GM18873 (cell line): Measurements from ENCODE around the gene TUSC7.

Experiments
- ATAC-seq: cut with Tn5 transposase; IDR thresholded peaks from one replicate; pipeline ENCODE4 v1.9.1; 2021; ENCODE audit warnings: mild to moderate bottlenecking, moderate library complexity, moderate number of reproducible peaks; ENCODE audit not compliant: unreplicated experiment, low FRiP score

TUSC7 gene

GRCh38 chr3:116709479-116709878 is at the start of gene TUSC7:
Gene TUSC7 (plus strand): TSS chr3:116709779.
- no peak for ATAC-seq

- no peak for ATAC-seq
These were observed 48.4 kb upstream of the TUSC7 start for GRCh38 chr3:116661196-116661595.

DNA sequence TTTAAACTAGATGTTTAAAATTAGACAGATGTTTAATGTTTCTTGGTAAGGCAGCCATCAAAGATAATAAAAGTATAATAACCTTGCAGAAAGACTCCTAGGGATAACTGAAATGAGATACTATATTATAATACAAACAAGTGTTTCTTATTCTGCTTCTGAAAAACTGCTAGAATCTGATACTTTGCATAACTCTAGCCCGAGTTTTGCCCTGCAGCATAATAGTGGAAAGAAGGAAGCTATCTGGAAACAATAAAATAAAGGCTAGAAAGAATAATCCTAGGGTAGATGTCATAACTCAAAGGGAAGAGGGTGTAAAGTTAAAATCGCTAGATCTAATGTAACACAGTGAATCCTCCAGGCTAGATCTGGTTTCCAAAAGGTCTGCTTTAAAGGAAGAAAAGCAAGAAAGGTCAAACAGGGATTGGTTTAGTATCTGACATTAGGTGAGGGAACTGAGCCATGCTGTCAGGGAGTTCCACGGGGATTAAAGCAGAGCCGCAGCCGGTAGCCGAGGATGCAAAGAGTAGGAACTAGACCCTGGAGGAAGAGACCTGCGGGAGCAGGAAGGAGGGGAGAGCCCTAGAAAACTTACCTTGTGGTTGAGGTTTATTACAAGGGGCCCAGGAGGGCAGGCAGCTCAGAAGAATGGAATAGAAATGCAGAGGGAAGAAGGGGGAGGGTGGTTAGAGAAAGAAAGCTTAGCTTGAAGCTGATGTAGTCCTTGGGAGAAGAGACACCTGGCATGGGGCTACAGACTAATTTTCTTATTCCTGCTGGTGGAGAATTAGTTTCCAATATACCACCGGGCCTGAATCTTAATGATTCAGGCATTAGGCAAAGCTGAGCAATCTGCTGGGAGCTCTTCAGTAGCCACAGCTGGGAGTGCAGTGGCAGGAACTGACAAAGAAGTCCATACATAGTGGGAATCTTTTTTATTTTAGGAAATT is 46.1 kb upstream of the TUSC7 start:
- ATAC-seq, result no peak

DNA sequence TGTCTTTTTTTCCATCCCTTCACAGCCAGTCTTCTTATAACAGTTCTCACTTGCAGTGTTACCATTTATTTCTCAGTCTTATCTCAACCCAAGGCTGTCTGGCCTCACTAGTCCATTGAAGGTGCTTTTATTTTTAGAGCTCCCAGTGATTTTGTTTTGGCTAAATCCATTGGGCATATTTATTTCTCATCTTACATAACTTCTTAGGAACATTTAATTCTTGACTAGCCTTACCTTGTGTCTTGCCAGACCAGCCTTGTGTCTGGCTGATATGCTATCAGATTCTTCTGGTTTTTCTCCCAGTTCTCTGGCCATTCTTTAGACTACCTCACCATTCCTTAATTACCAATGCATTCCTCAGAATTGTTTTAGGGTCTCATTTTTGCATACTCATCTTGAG is 42.3 kb upstream of the TUSC7 start:
- no peak for ATAC-seq

DNA sequence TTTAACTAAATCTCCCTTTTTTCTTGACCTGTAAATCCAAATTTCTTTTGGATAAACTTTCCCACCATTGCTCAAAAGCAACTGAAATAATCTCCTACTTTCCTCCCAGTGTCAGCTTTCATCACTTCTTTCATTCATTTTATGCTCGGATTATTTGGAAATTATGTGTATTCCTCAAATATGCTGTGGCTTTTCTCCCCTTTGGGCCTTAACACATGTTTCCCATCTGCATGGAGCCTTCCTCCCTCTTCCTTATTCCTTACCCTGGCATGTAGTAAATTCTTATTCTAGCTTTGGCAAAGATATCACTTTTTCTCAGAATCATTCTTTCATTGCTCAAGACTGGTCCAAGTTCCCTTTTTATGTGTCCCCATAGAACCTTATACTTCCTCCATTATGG is 41.8 kb upstream of the TUSC7 start:
- ATAC-seq, result no peak

DNA sequence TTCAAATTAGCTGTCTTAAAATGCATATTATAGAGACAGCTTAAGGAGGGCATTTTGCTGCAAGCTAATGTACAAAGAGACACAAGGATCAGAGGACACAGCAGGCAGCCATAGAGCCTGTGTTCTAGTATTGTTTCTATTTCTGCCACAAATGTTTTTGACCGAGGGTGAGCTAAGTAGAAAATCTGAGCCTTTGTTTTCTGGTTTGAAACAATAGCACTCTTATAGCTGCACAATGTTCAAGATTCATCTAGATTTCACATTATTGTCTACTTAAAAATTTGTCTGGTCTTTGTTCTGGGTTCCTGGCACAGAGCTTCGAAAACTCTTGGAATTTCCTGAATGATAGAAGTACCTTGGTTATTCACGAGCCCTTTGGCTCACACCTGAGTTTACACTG is 40.0 kb upstream of the TUSC7 start:
- no peak for ATAC-seq

- no peak for ATAC-seq
These were observed 38.4 kb upstream of the TUSC7 start for GRCh38 chr3:116671151-116671550.

DNA sequence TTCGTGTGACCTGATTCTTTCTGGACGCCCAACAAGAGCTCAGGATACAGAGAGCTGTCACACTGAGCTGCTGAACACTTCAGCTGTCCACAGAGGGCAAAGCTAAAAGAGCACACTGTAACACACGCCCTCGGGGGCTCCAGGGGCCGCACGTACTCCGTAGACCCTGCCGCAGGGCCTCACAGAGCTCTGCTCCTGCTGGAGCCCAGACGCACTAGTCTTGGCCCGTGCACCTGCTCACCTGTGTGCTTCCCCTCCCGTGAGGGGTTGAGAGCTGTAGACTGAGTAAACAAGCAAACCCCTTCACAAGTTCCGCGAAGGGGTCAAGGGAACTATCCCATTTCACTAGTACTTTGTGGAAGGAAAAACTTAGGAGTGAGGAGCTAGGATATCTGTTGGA is 30.7 kb upstream of the TUSC7 start:
- ATAC-seq, result no peak

GRCh38 chr3:116691041-116691440 is 18.5 kb upstream of the TUSC7 start:
- no peak for ATAC-seq

DNA sequence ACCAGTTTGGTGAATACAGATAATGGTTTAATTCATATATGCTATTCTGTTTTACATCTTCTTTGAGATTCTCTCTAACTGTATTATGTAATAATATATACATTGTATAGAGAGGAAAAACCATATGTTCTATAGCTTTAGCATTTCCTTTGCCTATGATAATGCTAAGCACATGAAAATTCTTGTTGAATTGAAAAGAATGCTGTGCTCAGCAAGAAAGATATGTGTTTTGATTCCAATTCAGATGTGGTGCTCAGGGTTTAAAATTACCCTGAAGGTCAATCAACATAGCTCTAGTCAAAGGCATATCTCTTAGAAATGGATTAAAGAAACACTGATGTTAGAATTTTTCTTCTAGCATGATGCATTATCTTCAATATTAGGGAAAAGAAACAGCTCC is 8.5 kb upstream of the TUSC7 start:
- ATAC-seq, result no peak

DNA sequence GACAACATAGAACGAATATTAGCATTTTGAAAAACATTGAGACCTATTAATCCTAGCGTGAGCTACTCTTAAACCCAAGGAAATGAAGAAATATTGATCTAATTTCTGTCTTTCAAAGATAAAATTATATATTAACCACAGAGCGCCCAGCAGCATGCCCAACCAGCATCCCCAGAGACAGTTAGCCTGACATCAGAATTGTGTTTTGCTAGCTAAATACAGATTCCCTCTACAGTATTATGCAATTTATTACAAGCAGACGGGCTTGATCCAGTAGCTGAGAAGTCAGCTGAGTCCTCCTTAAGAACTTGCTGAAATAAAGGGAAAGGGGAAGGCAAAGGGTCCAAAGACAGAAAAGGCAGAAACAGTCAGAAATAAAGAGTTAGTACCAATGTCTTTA is 7.2 kb upstream of the TUSC7 start:
- no peak for ATAC-seq

DNA sequence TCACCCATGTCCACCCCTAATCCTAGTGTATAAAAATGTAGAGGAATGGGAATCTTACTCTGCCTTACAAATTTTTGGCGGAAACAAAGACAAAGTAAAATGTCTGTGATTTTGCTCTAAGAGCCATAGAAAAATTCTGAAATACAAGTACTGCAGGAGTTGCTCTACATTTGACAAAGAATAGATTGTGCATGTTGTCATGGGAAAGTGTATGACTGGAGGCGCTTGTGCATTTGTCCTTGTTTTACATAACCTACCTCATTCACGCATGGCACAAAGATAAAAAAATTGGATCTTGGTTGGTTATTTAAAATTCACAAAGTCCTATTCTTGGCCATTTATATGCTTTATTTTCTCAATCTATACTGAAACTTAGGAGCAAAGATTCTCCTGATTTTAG is 2.0 kb upstream of the TUSC7 start:
- ATAC-seq, result no peak

DNA sequence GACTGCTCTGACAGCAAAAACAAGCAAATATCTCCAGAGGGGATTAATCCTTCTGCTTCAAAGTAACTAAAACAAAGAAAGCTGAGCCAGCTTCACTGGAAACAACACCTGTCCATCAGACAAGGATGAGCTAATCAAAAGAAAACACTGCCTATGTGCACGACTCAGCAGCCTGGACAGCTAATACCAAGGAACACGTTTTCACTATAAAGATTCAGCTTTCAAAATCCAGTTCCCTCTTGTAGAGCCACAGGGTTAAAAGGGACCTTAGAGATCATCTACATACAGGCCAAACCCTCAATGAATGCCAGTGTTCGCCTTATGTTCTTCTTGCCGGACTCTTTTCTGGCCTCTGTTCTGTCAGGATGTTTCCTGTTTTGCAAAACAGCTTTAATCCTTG is 6.9 kb downstream of the TUSC7 start:
- ATAC-seq, result no peak

DNA sequence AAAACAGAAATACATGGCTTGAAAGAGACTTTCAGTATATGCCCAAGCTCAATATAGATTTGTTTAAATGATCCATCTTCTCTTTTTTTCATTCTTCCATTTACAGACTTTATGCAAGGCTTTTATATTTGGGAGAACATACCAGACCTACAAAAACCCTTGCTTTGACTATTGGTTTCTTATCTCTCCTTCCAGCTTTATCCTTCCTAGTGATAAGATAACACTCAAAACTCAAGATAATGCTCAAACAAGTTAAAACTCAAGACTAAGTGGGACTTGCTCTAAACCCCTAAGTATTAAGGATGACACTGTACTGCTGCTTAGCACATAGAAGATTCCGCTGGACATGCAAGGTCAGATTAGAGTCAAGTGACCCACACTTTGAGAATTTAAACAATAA is 8.0 kb downstream of the TUSC7 start:
- no peak for ATAC-seq

DNA sequence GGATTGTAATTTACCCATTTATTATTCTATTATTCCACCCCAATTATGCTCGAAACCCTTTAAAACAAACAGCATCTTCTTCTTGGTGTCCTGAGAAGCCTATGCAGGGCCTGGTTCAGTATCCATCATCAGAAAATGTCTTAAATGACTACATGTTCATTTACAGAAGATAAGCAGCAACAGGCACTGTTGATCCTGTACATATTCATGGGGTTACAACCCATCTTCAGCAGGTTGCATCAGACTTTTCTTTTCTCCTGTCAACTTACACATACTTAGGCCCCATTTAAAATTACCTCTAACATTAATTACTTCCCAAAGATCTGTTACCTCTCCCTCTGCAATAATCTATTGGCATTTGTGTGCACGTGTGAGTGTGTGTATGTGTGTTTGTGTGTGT is 18.9 kb downstream of the TUSC7 start:
- no peak for ATAC-seq

DNA sequence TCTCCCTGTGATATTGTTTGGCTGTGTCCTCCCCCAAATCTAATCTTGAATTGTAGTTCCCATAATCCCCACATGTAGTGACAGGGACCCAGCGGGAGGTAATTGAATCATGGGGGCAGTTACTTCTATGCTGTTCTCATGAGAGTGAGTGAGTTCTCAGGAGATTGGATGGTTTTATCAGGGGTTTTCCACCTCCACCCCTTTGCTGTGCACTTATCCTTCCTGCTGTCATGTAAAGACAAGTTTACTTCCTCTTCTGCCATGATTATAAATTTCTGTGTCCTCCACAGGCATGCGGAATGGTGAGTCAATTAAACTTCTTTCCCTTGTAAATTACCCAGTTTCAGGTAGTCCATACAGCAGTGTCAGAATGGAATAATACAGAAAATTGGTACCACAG is 24.7 kb downstream of the TUSC7 start:
- no peak for ATAC-seq

- no peak for ATAC-seq
These were observed 30.1 kb downstream of the TUSC7 start for GRCh38 chr3:116739678-116740077.

GRCh38 chr3:116740293-116740692 is 30.7 kb downstream of the TUSC7 start:
- ATAC-seq, result no peak

DNA sequence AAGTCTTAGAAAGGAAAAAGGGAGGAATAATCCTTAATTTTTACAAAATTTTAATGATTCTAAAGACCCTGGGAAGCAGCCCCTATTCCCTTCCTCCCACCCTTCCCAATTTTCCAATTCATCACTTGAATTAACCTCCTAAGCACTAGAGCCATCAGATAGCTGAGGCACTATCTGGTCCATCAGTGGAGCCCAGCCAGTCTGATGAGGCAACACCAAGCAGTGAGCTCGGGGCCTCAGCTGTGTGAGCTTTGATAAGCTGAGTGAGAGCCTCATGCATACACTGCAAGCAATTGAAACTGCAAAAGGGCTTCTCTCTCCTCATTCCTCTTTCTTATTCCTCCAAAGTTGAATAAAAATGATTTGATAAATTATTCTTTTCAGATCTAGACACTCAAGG is 31.9 kb downstream of the TUSC7 start:
- no peak for ATAC-seq

GRCh38 chr3:116743062-116743461 is 33.5 kb downstream of the TUSC7 start:
- no peak for ATAC-seq

GRCh38 chr3:116749388-116749787 is 39.8 kb downstream of the TUSC7 start:
- no peak for ATAC-seq

- ATAC-seq, result no peak
These were observed 47.7 kb downstream of the TUSC7 start for GRCh38 chr3:116757315-116757714.
